Measurements from ENCODE around the gene IQGAP3. TPM values are rescaled to one million over a fixed set of nuclear protein-coding genes. Genes with fewer than 3 reads are reported as not detected.
"Not testable (repeated sequence)": the region's sequence is repeated elsewhere in the genome, so short reads cannot be mapped to it uniquely, and the experiment has no call there.

The IQGAP3 gene
- total RNA-seq: 3.7 TPM

- peak within 1 kb of the TSS; percentile 62 to 78 (median 77) for H3K4me3 ChIP-seq (ENCODE audit: low read length in 3 of 3)
- H3K27ac ChIP-seq (ENCODE audit: low read depth, low read length): no peak within 1 kb of the TSS
- no peaks in the 10 kb centered on the region for H3K36me3 ChIP-seq (ENCODE audit: control insufficient read depth in 3 of 3, insufficient read depth in 3 of 3, low read length in 3 of 3)
- peaks cover 0 to 7% (median 3%) of the 10 kb centered on the region in 3 donors for H3K27me3 ChIP-seq (ENCODE audit: control insufficient read depth in 3 of 3, insufficient read depth in 3 of 3, low read length in 3 of 3)
- H3K4me1 ChIP-seq (ENCODE audit: control insufficient read depth in 3 of 3, insufficient read depth in 3 of 3, low read length in 3 of 3): peaks cover 7 to 13% (median 11%) of the 10 kb centered on the region in 3 donors
- H3K9me3 ChIP-seq (ENCODE audit: control insufficient read depth in 3 of 3, low read length in 3 of 3): no peaks in the 10 kb centered on the region
- peak within 1 kb of the TSS; percentile 43 to 60 (median 46) for H3K9ac ChIP-seq (ENCODE audit: low read depth in 1 of 3, low read length in 3 of 3)
These were observed at the start of gene IQGAP3 for GRCh38 chr1:156571919-156572662. Gene IQGAP3 (minus strand): TSS chr1:156572565. CDS start chr1:156572529, 36 bp downstream.

- H3K4me3 ChIP-seq (ENCODE audit: low read length in 3 of 3): no peak overlapping the region
- H3K9me3 ChIP-seq (ENCODE audit: control insufficient read depth in 3 of 3, low read length in 3 of 3): no peaks in the 10 kb centered on the region
- H3K27ac ChIP-seq (ENCODE audit: low read depth, low read length): no peak overlapping the region
- H3K27me3 ChIP-seq (ENCODE audit: control insufficient read depth in 3 of 3, insufficient read depth in 3 of 3, low read length in 3 of 3): peaks cover 27 to 40% (median 39%) of the 10 kb centered on the region in 3 donors
- no peak overlapping the region for H3K9ac ChIP-seq (ENCODE audit: low read depth in 1 of 3, low read length in 3 of 3)
- no peaks in the 10 kb centered on the region for H3K36me3 ChIP-seq (ENCODE audit: control insufficient read depth in 3 of 3, insufficient read depth in 3 of 3, low read length in 3 of 3)
- peaks cover 7 to 12% (median 12%) of the 10 kb centered on the region in 3 donors for H3K4me1 ChIP-seq (ENCODE audit: control insufficient read depth in 3 of 3, insufficient read depth in 3 of 3, low read length in 3 of 3)
These were observed 47.2 kb upstream of the IQGAP3 start for GRCh38 chr1:156619582-156619955.

- H3K4me3 ChIP-seq (ENCODE audit: low read length in 3 of 3): no peak within 1 kb of the TSS
- H3K36me3 ChIP-seq (ENCODE audit: control insufficient read depth in 3 of 3, insufficient read depth in 3 of 3, low read length in 3 of 3): no peaks in the 10 kb centered on the region
- no peaks in the 10 kb centered on the region for H3K9me3 ChIP-seq (ENCODE audit: control insufficient read depth in 3 of 3, low read length in 3 of 3)
- no peak within 1 kb of the TSS for H3K9ac ChIP-seq (ENCODE audit: low read depth in 1 of 3, low read length in 3 of 3)
- H3K27me3 ChIP-seq (ENCODE audit: control insufficient read depth in 3 of 3, insufficient read depth in 3 of 3, low read length in 3 of 3): peaks cover 21 to 35% (median 34%) of the 10 kb centered on the region in 3 donors
- no peak within 1 kb of the TSS for H3K27ac ChIP-seq (ENCODE audit: low read depth, low read length)
- H3K4me1 ChIP-seq (ENCODE audit: control insufficient read depth in 3 of 3, insufficient read depth in 3 of 3, low read length in 3 of 3): peaks cover 3 to 7% (median 6%) of the 10 kb centered on the region in 3 donors
These were observed 46.7 kb upstream of the IQGAP3 start, which contains the start of gene HAPLN2 for GRCh38 chr1:156618853-156619581. Gene HAPLN2 (plus strand): TSS chr1:156619415. CDS start chr1:156623491, 4,076 bp downstream.

- Histone ChIP-seq H3K9me3 (ENCODE audit: control insufficient read depth in 3 of 3, low read length in 3 of 3) (no peaks in the 10 kb centered on the region), H3K36me3 (ENCODE audit: control insufficient read depth in 3 of 3, insufficient read depth in 3 of 3, low read length in 3 of 3) (no peaks in the 10 kb centered on the region), H3K4me3 (ENCODE audit: low read length in 3 of 3) (no peak overlapping the region), H3K4me1 (ENCODE audit: control insufficient read depth in 3 of 3, insufficient read depth in 3 of 3, low read length in 3 of 3) (peaks cover 0 to 6% (median 3%) of the 10 kb centered on the region in 3 donors), H3K27ac (ENCODE audit: low read depth, low read length) (peak overlapping the region; percentile 44), H3K9ac (ENCODE audit: low read depth in 1 of 3, low read length in 3 of 3) (no peak overlapping the region), H3K27me3 (ENCODE audit: control insufficient read depth in 3 of 3, insufficient read depth in 3 of 3, low read length in 3 of 3) (peaks cover 4 to 21% (median 21%) of the 10 kb centered on the region in 3 donors)
These were observed 44.1 kb upstream of the IQGAP3 start for GRCh38 chr1:156616463-156616862.

- Histone ChIP-seq H3K27me3 (ENCODE audit: control insufficient read depth in 3 of 3, insufficient read depth in 3 of 3, low read length in 3 of 3) (peaks cover 4 to 21% (median 21%) of the 10 kb centered on the region in 3 donors), H3K4me1 (ENCODE audit: control insufficient read depth in 3 of 3, insufficient read depth in 3 of 3, low read length in 3 of 3) (peaks cover 0 to 6% (median 3%) of the 10 kb centered on the region in 3 donors), H3K36me3 (ENCODE audit: control insufficient read depth in 3 of 3, insufficient read depth in 3 of 3, low read length in 3 of 3) (no peaks in the 10 kb centered on the region), H3K9ac (ENCODE audit: low read depth in 1 of 3, low read length in 3 of 3) (peak overlapping the region in 1 of 3 donors; percentile 14), H3K9me3 (ENCODE audit: control insufficient read depth in 3 of 3, low read length in 3 of 3) (no peaks in the 10 kb centered on the region), H3K4me3 (ENCODE audit: low read length in 3 of 3) (peak overlapping the region in 2 of 3 donors; percentile 29 to 43), H3K27ac (ENCODE audit: low read depth, low read length) (peak overlapping the region; percentile 44)
These were observed 43.6 kb upstream of the IQGAP3 start for GRCh38 chr1:156615946-156616345.

- Histone ChIP-seq H3K27me3 (ENCODE audit: control insufficient read depth in 3 of 3, insufficient read depth in 3 of 3, low read length in 3 of 3) (peaks cover 0 to 13% (median 7%) of the 10 kb centered on the region in 3 donors), H3K27ac (ENCODE audit: low read depth, low read length) (no peak overlapping the region), H3K36me3 (ENCODE audit: control insufficient read depth in 3 of 3, insufficient read depth in 3 of 3, low read length in 3 of 3) (no peaks in the 10 kb centered on the region), H3K9me3 (ENCODE audit: control insufficient read depth in 3 of 3, low read length in 3 of 3) (no peaks in the 10 kb centered on the region), H3K4me3 (ENCODE audit: low read length in 3 of 3) (no peak overlapping the region), H3K9ac (ENCODE audit: low read depth in 1 of 3, low read length in 3 of 3) (no peak overlapping the region), H3K4me1 (ENCODE audit: control insufficient read depth in 3 of 3, insufficient read depth in 3 of 3, low read length in 3 of 3) (peaks cover 0 to 9% (median 6%) of the 10 kb centered on the region in 3 donors)
These were observed 40.3 kb upstream of the IQGAP3 start for GRCh38 chr1:156612666-156613065.

- H3K27me3 ChIP-seq (ENCODE audit: control insufficient read depth in 3 of 3, insufficient read depth in 3 of 3, low read length in 3 of 3); H3K9me3 ChIP-seq (ENCODE audit: control insufficient read depth in 3 of 3, low read length in 3 of 3); H3K4me1 ChIP-seq (ENCODE audit: control insufficient read depth in 3 of 3, insufficient read depth in 3 of 3, low read length in 3 of 3); H3K4me3 ChIP-seq (ENCODE audit: low read length in 3 of 3); H3K27ac ChIP-seq (ENCODE audit: low read depth, low read length); H3K36me3 ChIP-seq (ENCODE audit: control insufficient read depth in 3 of 3, insufficient read depth in 3 of 3, low read length in 3 of 3); H3K9ac ChIP-seq (ENCODE audit: low read depth in 1 of 3, low read length in 3 of 3): not testable (repeated sequence)
These were observed 37.7 kb upstream of the IQGAP3 start for GRCh38 chr1:156610072-156610471.

- peaks cover 0 to 7% (median 3%) of the 10 kb centered on the region in 3 donors for H3K27me3 ChIP-seq (ENCODE audit: control insufficient read depth in 3 of 3, insufficient read depth in 3 of 3, low read length in 3 of 3)
- no peaks in the 10 kb centered on the region for H3K9me3 ChIP-seq (ENCODE audit: control insufficient read depth in 3 of 3, low read length in 3 of 3)
- H3K9ac ChIP-seq (ENCODE audit: low read depth in 1 of 3, low read length in 3 of 3): no peak overlapping the region
- peaks cover 0 to 5% (median 0%) of the 10 kb centered on the region in 3 donors for H3K4me1 ChIP-seq (ENCODE audit: control insufficient read depth in 3 of 3, insufficient read depth in 3 of 3, low read length in 3 of 3)
- H3K36me3 ChIP-seq (ENCODE audit: control insufficient read depth in 3 of 3, insufficient read depth in 3 of 3, low read length in 3 of 3): no peaks in the 10 kb centered on the region
- no peak overlapping the region for H3K27ac ChIP-seq (ENCODE audit: low read depth, low read length)
- no peak overlapping the region for H3K4me3 ChIP-seq (ENCODE audit: low read length in 3 of 3)
These were observed 36.6 kb upstream of the IQGAP3 start for GRCh38 chr1:156608981-156609380.

- Histone ChIP-seq H3K4me1 (ENCODE audit: control insufficient read depth in 3 of 3, insufficient read depth in 3 of 3, low read length in 3 of 3) (peaks cover 0 to 5% (median 0%) of the 10 kb centered on the region in 3 donors), H3K27ac (ENCODE audit: low read depth, low read length) (no peak overlapping the region), H3K36me3 (ENCODE audit: control insufficient read depth in 3 of 3, insufficient read depth in 3 of 3, low read length in 3 of 3) (no peaks in the 10 kb centered on the region), H3K9ac (ENCODE audit: low read depth in 1 of 3, low read length in 3 of 3) (no peak overlapping the region), H3K27me3 (ENCODE audit: control insufficient read depth in 3 of 3, insufficient read depth in 3 of 3, low read length in 3 of 3) (peaks cover 0 to 7% (median 3%) of the 10 kb centered on the region in 3 donors), H3K4me3 (ENCODE audit: low read length in 3 of 3) (no peak overlapping the region), H3K9me3 (ENCODE audit: control insufficient read depth in 3 of 3, low read length in 3 of 3) (no peaks in the 10 kb centered on the region)
These were observed 35.8 kb upstream of the IQGAP3 start for GRCh38 chr1:156608036-156608674.

All from skeletal muscle tissue (tissue), 4 donors.